ENCODE data around the gene GALNT3. TPM values are rescaled to one million over a fixed set of nuclear protein-coding genes. Genes with fewer than 3 reads are reported as not detected.

Gene GALNT3
- total and polyA plus RNA-seq, 2 of the 13 experiments (the other 11 are each of a cell fraction or from before 2014, with no cell fraction given) = 0.29 to 0.30 TPM

Other genes with a start within 250 kb of the GALNT3 start
- 63.0 and 67.1 TPM in 2 replicates for gene TTC21B, start 159.5 kb upstream of the GALNT3 start, total RNA-seq (2016; rRNA removed; fragmentation: Illumina TruSeq; extraction: Trizol)
- 38.0 and 39.1 TPM in 2 replicates for gene TTC21B, start 159.5 kb upstream of the GALNT3 start, polyA plus RNA-seq (2011; rRNA removed)

Data from HepG2 (cell line).